Thoracic aorta (tissue), 2 donors: Measurements from ENCODE around the gene JAK2. TPM values are rescaled to one million over a fixed set of nuclear protein-coding genes. Genes with fewer than 3 reads are reported as not detected.

ENCODE experiments used
- ATAC-seq: fragments of 150-250 bp; one replicate; pipeline ENCODE4 v1.8.0; 2017; ENCODE audit warnings: low read depth; ENCODE audit not compliant: insufficient number of reproducible peaks, low FRiP score
- DNase-seq: peaks from one replicate; pipeline ENCODE4 v3.0.0-alpha.2; 2020; ENCODE audit warnings: low spot score
- H3K27ac ChIP-seq, 2 donors: fragments of 200-600 bp; sonication (generic); 1 replicate in 1 of 2; 2 replicates in 1 of 2; pipeline ENCODE4 v1.5.1; 2016; ENCODE audit warnings: mild to moderate bottlenecking in 2 of 2, moderate library complexity in 2 of 2
- H3K27me3 ChIP-seq: fragments of 200-600 bp; sonication (generic); replicated peaks from 2 replicates; pipeline ENCODE4 v1.6.0; 2016; ENCODE audit warnings: mild to moderate bottlenecking; ENCODE audit not compliant: insufficient read depth
- H3K36me3 ChIP-seq: fragments of 200-600 bp; sonication (generic); one replicate; pipeline ENCODE4 v1.5.1; 2016
- H3K4me1 ChIP-seq, 2 donors: fragments of 200-600 bp; sonication (generic); 1 replicate in 1 of 2; 2 replicates in 1 of 2; pipeline versions ENCODE4 v1.5.1 to v1.6.0; 2016; ENCODE audit warnings: low read depth in 2 of 2, mild to moderate bottlenecking in 1 of 2; ENCODE audit not compliant: control insufficient read depth in 1 of 2
- H3K4me3 ChIP-seq: fragments of 200-600 bp; sonication (generic); 2 replicates; pipeline ENCODE4 v1.5.1; 2016; ENCODE audit warnings: mild to moderate bottlenecking
- H3K9me3 ChIP-seq: fragments of 200-600 bp; sonication (generic); 2 replicates; pipeline ENCODE4 v1.5.1; 2016
- total RNA-seq, 2 donors: library from RNA; depleted of rRNA; stranded (reverse); fragments of >200 nt; gene quantifications; one replicate each; pipeline versions ENCODE4 v1.1.0 to v1.2.3, GENCODE V29; 2016
- TF ChIP-seq, protein P1 (sequence below): fragments of 200-600 bp; sonication (generic); IDR thresholded peaks from one replicate; pipeline ENCODE4 v1.5.1; 2019; ENCODE audit warnings: antibody characterized with exemption

The JAK2 gene
- total RNA-seq, 2 donors from 2014 or later = 77.8 to 90.0 TPM

- H3K27me3 ChIP-seq = no peaks in the 10 kb centered on the region
- TF ChIP-seq, protein P1, sequence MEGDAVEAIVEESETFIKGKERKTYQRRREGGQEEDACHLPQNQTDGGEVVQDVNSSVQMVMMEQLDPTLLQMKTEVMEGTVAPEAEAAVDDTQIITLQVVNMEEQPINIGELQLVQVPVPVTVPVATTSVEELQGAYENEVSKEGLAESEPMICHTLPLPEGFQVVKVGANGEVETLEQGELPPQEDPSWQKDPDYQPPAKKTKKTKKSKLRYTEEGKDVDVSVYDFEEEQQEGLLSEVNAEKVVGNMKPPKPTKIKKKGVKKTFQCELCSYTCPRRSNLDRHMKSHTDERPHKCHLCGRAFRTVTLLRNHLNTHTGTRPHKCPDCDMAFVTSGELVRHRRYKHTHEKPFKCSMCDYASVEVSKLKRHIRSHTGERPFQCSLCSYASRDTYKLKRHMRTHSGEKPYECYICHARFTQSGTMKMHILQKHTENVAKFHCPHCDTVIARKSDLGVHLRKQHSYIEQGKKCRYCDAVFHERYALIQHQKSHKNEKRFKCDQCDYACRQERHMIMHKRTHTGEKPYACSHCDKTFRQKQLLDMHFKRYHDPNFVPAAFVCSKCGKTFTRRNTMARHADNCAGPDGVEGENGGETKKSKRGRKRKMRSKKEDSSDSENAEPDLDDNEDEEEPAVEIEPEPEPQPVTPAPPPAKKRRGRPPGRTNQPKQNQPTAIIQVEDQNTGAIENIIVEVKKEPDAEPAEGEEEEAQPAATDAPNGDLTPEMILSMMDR = no peak
- no peak overlapping the region for H3K4me3 ChIP-seq
- H3K4me1 ChIP-seq = no peaks in the 10 kb centered on the region
- ATAC-seq (no peak), DNase-seq (no peak)
- H3K27ac ChIP-seq = no peak overlapping the region
- peaks cover 27% of the 10 kb centered on the region for H3K36me3 ChIP-seq
- H3K9me3 ChIP-seq = no peaks in the 10 kb centered on the region
These were observed 137.4 kb downstream of the JAK2 start for GRCh38 chr9:5122516-5122915.

- DNase-seq (no peak), ATAC-seq (no peak)
- H3K36me3 ChIP-seq = peaks cover 19% of the 10 kb centered on the region
- H3K4me3 ChIP-seq = no peak overlapping the region
- no peaks in the 10 kb centered on the region for H3K4me1 ChIP-seq
- no peaks in the 10 kb centered on the region for H3K27me3 ChIP-seq
- TF ChIP-seq, protein P1 = no peak
- peaks cover 59% of the 10 kb centered on the region for H3K9me3 ChIP-seq
- no peak overlapping the region for H3K27ac ChIP-seq
These were observed 155.1 kb downstream of the JAK2 start for GRCh38 chr9:5140151-5140550.

DNA sequence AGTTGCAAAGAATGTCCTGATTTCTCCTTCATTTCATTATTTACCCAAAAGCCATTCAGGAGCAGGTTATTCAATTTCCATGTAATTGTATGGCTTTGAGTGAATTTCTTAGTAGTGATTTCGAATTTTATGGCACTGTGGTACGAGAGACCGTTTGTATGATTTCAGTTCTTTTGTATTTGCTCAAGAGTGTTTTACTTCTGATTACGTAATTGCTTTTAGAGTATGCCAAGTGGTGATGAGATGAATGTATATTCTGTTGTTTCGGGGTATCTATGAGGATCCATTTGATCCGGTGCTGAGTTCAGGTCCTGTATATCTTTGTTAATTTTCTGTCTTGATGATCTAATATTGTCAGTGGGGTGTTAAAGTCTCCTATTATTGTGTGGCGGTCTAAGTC, 159.1 kb downstream of the JAK2 start:
- H3K9me3 ChIP-seq = peaks cover 58% of the 10 kb centered on the region
- no peaks in the 10 kb centered on the region for H3K4me1 ChIP-seq
- TF ChIP-seq, protein P1 = no peak
- H3K4me3 ChIP-seq = no peak overlapping the region
- no peaks in the 10 kb centered on the region for H3K27me3 ChIP-seq
- no peak for ATAC-seq
- H3K27ac ChIP-seq = no peak overlapping the region
- no peak for DNase-seq
- peaks cover 55% of the 10 kb centered on the region for H3K36me3 ChIP-seq

DNA sequence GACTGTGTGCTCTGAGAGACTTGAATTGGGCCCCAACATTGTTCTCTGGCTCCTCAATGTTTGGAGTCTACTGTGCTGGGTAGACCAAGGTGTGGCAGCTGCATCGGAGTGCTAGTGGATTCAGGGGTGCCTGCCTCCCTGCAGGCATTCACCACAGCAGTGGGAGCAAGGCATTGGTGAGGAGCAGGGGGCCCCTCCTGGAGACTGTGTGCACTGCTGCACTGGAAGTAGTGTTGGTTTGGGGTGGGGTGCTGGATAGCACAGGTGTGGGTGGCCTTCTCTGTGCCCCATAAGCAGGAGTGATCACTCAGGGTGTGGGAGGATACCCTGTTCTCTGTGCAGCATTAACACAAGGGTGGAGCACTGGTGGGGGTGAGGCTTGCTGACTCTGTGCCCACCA, 161.2 kb downstream of the JAK2 start:
- no peaks in the 10 kb centered on the region for H3K4me1 ChIP-seq
- no peak overlapping the region for H3K27ac ChIP-seq
- H3K9me3 ChIP-seq = peaks cover 71% of the 10 kb centered on the region
- ATAC-seq (no peak), DNase-seq (no peak)
- H3K4me3 ChIP-seq = no peak overlapping the region
- no peaks in the 10 kb centered on the region for H3K27me3 ChIP-seq
- TF ChIP-seq, protein P1 = no peak
- H3K36me3 ChIP-seq = peaks cover 55% of the 10 kb centered on the region

Other genes with a start within 250 kb of the JAK2 start
- 10 to 100 TPM; 50.5 to 72.9 TPM for gene AK3, start 244.1 kb upstream of the JAK2 start, total RNA-seq
- gene RCL1, start 192.3 kb upstream of the JAK2 start, total RNA-seq = 10 to 100 TPM; 29.6 to 62.2 TPM
- gene INSL6, start 200.4 kb downstream of the JAK2 start, total RNA-seq = not detected
- not detected for gene INSL4, start 246.1 kb downstream of the JAK2 start, total RNA-seq